ENCODE results near the gene FAM124A.

The FAM124A gene

DNA sequence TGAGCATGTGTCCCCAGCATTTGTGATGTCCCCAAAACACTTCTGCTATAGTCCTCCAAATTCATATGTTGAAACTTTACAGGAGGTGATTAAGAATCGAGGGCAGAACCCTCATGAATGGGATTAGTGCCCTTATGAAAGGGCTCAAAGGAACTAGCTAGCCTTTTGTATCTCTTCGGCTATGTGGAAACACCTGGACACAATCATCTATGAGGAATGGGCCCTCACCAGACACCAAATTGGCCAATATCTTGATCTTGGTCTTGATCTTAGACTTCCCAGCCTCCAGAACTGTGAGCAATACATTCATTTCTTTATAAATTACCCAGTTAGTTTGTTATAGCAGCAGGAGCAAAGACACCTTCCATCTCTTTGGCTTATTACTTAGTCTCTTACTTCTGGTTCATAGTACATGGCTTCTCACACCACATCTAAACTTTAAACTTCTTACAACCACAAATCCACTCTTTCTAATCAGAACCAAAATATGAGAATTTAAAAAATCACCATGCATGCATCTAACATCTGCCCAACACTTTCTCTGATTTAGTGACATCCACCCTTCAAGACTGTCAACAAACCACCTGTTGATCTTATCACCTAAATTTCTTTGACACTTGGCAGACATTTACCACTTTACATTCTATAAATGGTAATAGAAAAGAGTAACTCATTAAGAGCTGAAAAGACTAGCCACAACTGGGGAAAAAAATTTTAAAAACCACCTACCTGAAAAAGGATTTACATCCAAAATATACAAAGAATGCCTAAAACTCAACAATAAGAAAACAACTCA lies 110.6 kb downstream of the FAM124A start:
- Histone ChIP-seq H2AFZ (ENCODE audit: low read depth, low read length) (no peak overlapping the region), H3K4me3 (ENCODE audit: low read length) (no peak overlapping the region), H3K79me2 (ENCODE audit: low read length) (no peaks in the 10 kb centered on the region), H4K20me1 (ENCODE audit: insufficient read depth, low read length) (no peaks in the 10 kb centered on the region), H3K27ac (ENCODE audit: low read length) (no peak overlapping the region), H3K4me2 (ENCODE audit: low read length) (no peak overlapping the region), H3K9me3 (ENCODE audit: insufficient read depth, low read length) (no peaks in the 10 kb centered on the region), H3K4me1 (ENCODE audit: low read length) (peaks cover 18% of the 10 kb centered on the region), H3K36me3 (replicated peaks; ENCODE audit: low read depth, low read length) (no peaks in the 10 kb centered on the region), H3K9ac (ENCODE audit: low read length) (no peak overlapping the region), H3K27me3 (ENCODE audit: low read depth, low read length) (no peaks in the 10 kb centered on the region)
- no peak for TF ChIP-seq CTCF (IDR thresholded peaks at IDR 0.05; ENCODE audit: low read depth, low read length)
- TF ChIP-seq EZH2phosphoT487 (IDR thresholded peaks at IDR 0.05; ENCODE audit: low read depth), result no peak

DNA sequence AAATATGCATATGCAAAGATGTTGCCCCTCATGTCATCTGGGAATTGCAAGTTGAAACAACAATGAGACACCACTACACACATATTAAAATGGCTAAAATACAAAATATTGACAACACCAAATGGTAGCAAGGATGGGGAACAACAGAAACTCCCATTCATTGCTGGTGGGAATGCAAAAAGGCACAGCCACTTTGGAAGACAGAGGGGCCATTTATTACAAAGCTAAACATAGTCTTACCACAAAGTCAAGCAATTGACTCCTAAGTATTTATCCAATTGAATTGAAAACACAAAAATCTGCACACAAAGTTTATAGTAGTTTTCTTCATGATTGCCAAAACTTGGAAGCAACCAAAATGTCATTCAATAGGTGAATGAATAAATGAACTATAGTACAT lies 111.2 kb downstream of the FAM124A start:
- Histone ChIP-seq H3K4me2 (ENCODE audit: low read length) (no peak overlapping the region), H3K4me3 (ENCODE audit: low read length) (no peak overlapping the region), H3K36me3 (replicated peaks; ENCODE audit: low read depth, low read length) (no peaks in the 10 kb centered on the region), H3K27me3 (ENCODE audit: low read depth, low read length) (no peaks in the 10 kb centered on the region), H2AFZ (ENCODE audit: low read depth, low read length) (no peak overlapping the region), H3K79me2 (ENCODE audit: low read length) (no peaks in the 10 kb centered on the region), H3K27ac (ENCODE audit: low read length) (no peak overlapping the region), H3K9ac (ENCODE audit: low read length) (no peak overlapping the region), H4K20me1 (ENCODE audit: insufficient read depth, low read length) (no peaks in the 10 kb centered on the region), H3K9me3 (ENCODE audit: insufficient read depth, low read length) (no peaks in the 10 kb centered on the region), H3K4me1 (ENCODE audit: low read length) (peaks cover 18% of the 10 kb centered on the region)
- no peak for TF ChIP-seq CTCF (IDR thresholded peaks at IDR 0.05; ENCODE audit: low read depth, low read length)
- no peak for TF ChIP-seq EZH2phosphoT487 (IDR thresholded peaks at IDR 0.05; ENCODE audit: low read depth)

GRCh38 chr13:51333826-51334225 lies 111.6 kb downstream of the FAM124A start:
- Histone ChIP-seq H3K27me3 (ENCODE audit: low read depth, low read length) (no peaks in the 10 kb centered on the region), H2AFZ (ENCODE audit: low read depth, low read length) (no peak overlapping the region), H3K36me3 (replicated peaks; ENCODE audit: low read depth, low read length) (no peaks in the 10 kb centered on the region), H3K4me1 (ENCODE audit: low read length) (peaks cover 18% of the 10 kb centered on the region), H3K79me2 (ENCODE audit: low read length) (no peaks in the 10 kb centered on the region), H3K27ac (ENCODE audit: low read length) (no peak overlapping the region), H3K4me2 (ENCODE audit: low read length) (no peak overlapping the region), H3K9ac (ENCODE audit: low read length) (no peak overlapping the region), H4K20me1 (ENCODE audit: insufficient read depth, low read length) (no peaks in the 10 kb centered on the region), H3K4me3 (ENCODE audit: low read length) (no peak overlapping the region), H3K9me3 (ENCODE audit: insufficient read depth, low read length) (no peaks in the 10 kb centered on the region)
- TF ChIP-seq CTCF (IDR thresholded peaks at IDR 0.05; ENCODE audit: low read depth, low read length), result no peak
- no peak for TF ChIP-seq EZH2phosphoT487 (IDR thresholded peaks at IDR 0.05; ENCODE audit: low read depth)

All from OCI-LY3 (cell line).